Stimulated activated naive B cell treated with anti-CD40 and anti-IgM and Interleukin-4, amounts not matched to agents 10 μg/mL and 1 μg/mL and 100 μg/mL, for 72 hours (primary cell): ENCODE measurements around the gene RSPO4.

ENCODE experiments used
- ATAC-seq, 2 donors: fragments of 150-1000 bp; cut with Tn5 transposase; replicated peaks; 2 replicates each; pipeline ENCODE4 v1.10.0; 2021; ENCODE audit warnings: moderate library complexity in 1 of 2
- DNase-seq: peaks from one replicate; pipeline ENCODE4 v3.0.0; 2021
- H3K27ac Mint-ChIP-seq: one replicate; pipeline ENCODE4 v1.8.0; 2022; ENCODE audit warnings: mild to moderate bottlenecking, mixed read lengths
- H3K27me3 Mint-ChIP-seq, 2 donors: one replicate each; pipeline ENCODE4 v1.8.0; 2022; ENCODE audit warnings: mixed read lengths in 2 of 2
- H3K36me3 Mint-ChIP-seq, 2 donors: one replicate each; pipeline ENCODE4 v1.8.0; 2022; ENCODE audit warnings: mixed read lengths in 2 of 2, mild to moderate bottlenecking in 1 of 2
- H3K4me1 Mint-ChIP-seq, 2 donors: one replicate each; pipeline ENCODE4 v1.8.0; 2022; ENCODE audit warnings: mixed read lengths in 2 of 2, mild to moderate bottlenecking in 1 of 2
- H3K4me3 Mint-ChIP-seq, 2 donors: one replicate each; pipeline ENCODE4 v1.8.0; 2022; ENCODE audit warnings: mild to moderate bottlenecking in 2 of 2, mixed read lengths in 2 of 2, moderate library complexity in 1 of 2
- H3K9me3 Mint-ChIP-seq, 2 donors: one replicate each; pipeline ENCODE4 v1.8.0; 2022; ENCODE audit warnings: mixed read lengths in 2 of 2, mild to moderate bottlenecking in 1 of 2

RSPO4 gene

GRCh38 chr20:953742-954141 lies 48.4 kb downstream of the RSPO4 start:
- H3K27ac Mint-ChIP-seq, result no peak overlapping the region
- peaks cover 58 to 71% of the 10 kb centered on the region in 2 donors for H3K27me3 Mint-ChIP-seq
- no peaks in the 10 kb centered on the region for H3K36me3 Mint-ChIP-seq
- no peak overlapping the region for H3K4me3 Mint-ChIP-seq
- peaks cover 3 to 7% of the 10 kb centered on the region in 2 donors for H3K4me1 Mint-ChIP-seq
- ATAC-seq (no peak), DNase-seq (no peak)
- H3K9me3 Mint-ChIP-seq, result no peaks in the 10 kb centered on the region

GRCh38 chr20:952196-952795 lies 49.8 kb downstream of the RSPO4 start:
- H3K4me3 Mint-ChIP-seq, result no peak overlapping the region
- peaks cover 58 to 68% of the 10 kb centered on the region in 2 donors for H3K27me3 Mint-ChIP-seq

GRCh38 chr20:951384-952169 lies 50.5 kb downstream of the RSPO4 start:
- no peaks in the 10 kb centered on the region for H3K9me3 Mint-ChIP-seq
- no peaks in the 10 kb centered on the region for H3K36me3 Mint-ChIP-seq
- H3K4me3 Mint-ChIP-seq, result no peak overlapping the region
- DNase-seq (no peak), ATAC-seq (no peak)
- H3K27ac Mint-ChIP-seq, result no peak overlapping the region
- H3K27me3 Mint-ChIP-seq, result peaks cover 56 to 66% of the 10 kb centered on the region in 2 donors
- H3K4me1 Mint-ChIP-seq, result peaks cover 3 to 6% of the 10 kb centered on the region in 2 donors

More at GRCh38 chr20:952196-952795, 49.8 kb downstream of the RSPO4 start:
- no peak overlapping the region for H3K27ac Mint-ChIP-seq
- DNase-seq (no peak), ATAC-seq (no peak)
- peaks cover 3 to 7% of the 10 kb centered on the region in 2 donors for H3K4me1 Mint-ChIP-seq
- H3K36me3 Mint-ChIP-seq, result no peaks in the 10 kb centered on the region
- no peaks in the 10 kb centered on the region for H3K9me3 Mint-ChIP-seq

- H3K27me3 Mint-ChIP-seq, result peaks cover 49 to 55% of the 10 kb centered on the region in 2 donors
- no peaks in the 10 kb centered on the region for H3K36me3 Mint-ChIP-seq
- H3K27ac Mint-ChIP-seq, result no peak overlapping the region
- H3K9me3 Mint-ChIP-seq, result no peaks in the 10 kb centered on the region
- no peak overlapping the region for H3K4me3 Mint-ChIP-seq
- ATAC-seq (no peak), DNase-seq (no peak)
- no peaks in the 10 kb centered on the region for H3K4me1 Mint-ChIP-seq
These were observed 52.4 kb downstream of the RSPO4 start for GRCh38 chr20:949717-950116.

- Mint-ChIP-seq H3K27me3 (peaks cover 40 to 42% of the 10 kb centered on the region in 2 donors), H3K27ac (no peak overlapping the region), H3K4me3 (no peak overlapping the region), H3K36me3 (no peaks in the 10 kb centered on the region), H3K4me1 (no peaks in the 10 kb centered on the region), H3K9me3 (no peaks in the 10 kb centered on the region)
- ATAC-seq (no peak), DNase-seq (no peak)
These were observed 55.3 kb downstream of the RSPO4 start for GRCh38 chr20:946826-947225.

- ATAC-seq (no peak), DNase-seq (no peak)
- no peaks in the 10 kb centered on the region for H3K4me1 Mint-ChIP-seq
- no peaks in the 10 kb centered on the region for H3K36me3 Mint-ChIP-seq
- no peaks in the 10 kb centered on the region for H3K9me3 Mint-ChIP-seq
- H3K27me3 Mint-ChIP-seq, result peaks cover 40 to 46% of the 10 kb centered on the region in 2 donors
- no peak overlapping the region for H3K27ac Mint-ChIP-seq
- H3K4me3 Mint-ChIP-seq, result no peak overlapping the region
These were observed 56.3 kb downstream of the RSPO4 start for GRCh38 chr20:945841-946240.

GRCh38 chr20:944774-945410 lies 57.2 kb downstream of the RSPO4 start:
- Mint-ChIP-seq H3K27ac (no peak overlapping the region), H3K4me3 (no peak overlapping the region), H3K27me3 (peaks cover 40 to 45% of the 10 kb centered on the region in 2 donors), H3K4me1 (no peaks in the 10 kb centered on the region), H3K9me3 (no peaks in the 10 kb centered on the region), H3K36me3 (no peaks in the 10 kb centered on the region)
- DNase-seq (no peak), ATAC-seq (no peak)

- DNase-seq, result no peak
- ATAC-seq, result no peak
- Mint-ChIP-seq H3K36me3 (no peaks in the 10 kb centered on the region), H3K27me3 (peaks cover 39 to 50% of the 10 kb centered on the region in 2 donors), H3K9me3 (no peaks in the 10 kb centered on the region), H3K4me3 (no peak overlapping the region), H3K4me1 (no peaks in the 10 kb centered on the region), H3K27ac (no peak overlapping the region)
These were observed 58.0 kb downstream of the RSPO4 start for GRCh38 chr20:944148-944547.

GRCh38 chr20:942611-943010 lies 59.5 kb downstream of the RSPO4 start:
- no peaks in the 10 kb centered on the region for H3K36me3 Mint-ChIP-seq
- H3K4me3 Mint-ChIP-seq, result no peak overlapping the region
- H3K9me3 Mint-ChIP-seq, result peaks cover 0 to 3% of the 10 kb centered on the region in 2 donors

GRCh38 chr20:940926-941325 lies 61.2 kb downstream of the RSPO4 start:
- Mint-ChIP-seq H3K9me3 (peaks cover 0 to 3% of the 10 kb centered on the region in 2 donors), H3K36me3 (no peaks in the 10 kb centered on the region), H3K27ac (no peak overlapping the region), H3K4me1 (no peaks in the 10 kb centered on the region), H3K27me3 (peaks cover 27 to 40% of the 10 kb centered on the region in 2 donors), H3K4me3 (no peak overlapping the region)
- no peak for DNase-seq
- ATAC-seq, result no peak

More at GRCh38 chr20:942611-943010, 59.5 kb downstream of the RSPO4 start:
- ATAC-seq, result no peak
- no peaks in the 10 kb centered on the region for H3K4me1 Mint-ChIP-seq
- peaks cover 35 to 50% of the 10 kb centered on the region in 2 donors for H3K27me3 Mint-ChIP-seq
- H3K27ac Mint-ChIP-seq, result no peak overlapping the region
- DNase-seq, result no peak

- H3K36me3 Mint-ChIP-seq, result no peaks in the 10 kb centered on the region
- no peak for ATAC-seq
- H3K4me1 Mint-ChIP-seq, result no peaks in the 10 kb centered on the region
- no peak overlapping the region for H3K4me3 Mint-ChIP-seq
- no peak for DNase-seq
- peaks cover 28 to 41% of the 10 kb centered on the region in 2 donors for H3K27me3 Mint-ChIP-seq
- no peak overlapping the region for H3K27ac Mint-ChIP-seq
- H3K9me3 Mint-ChIP-seq, result peaks cover 0 to 3% of the 10 kb centered on the region in 2 donors
These were observed 62.5 kb downstream of the RSPO4 start for GRCh38 chr20:939606-940005.

- peaks cover 2 to 6% of the 10 kb centered on the region in 2 donors for H3K36me3 Mint-ChIP-seq
- DNase-seq (no peak), ATAC-seq (no peak)
- H3K9me3 Mint-ChIP-seq, result peaks cover 11 to 14% of the 10 kb centered on the region in 2 donors
- no peaks in the 10 kb centered on the region for H3K4me1 Mint-ChIP-seq
- peaks cover 17 to 22% of the 10 kb centered on the region in 2 donors for H3K27me3 Mint-ChIP-seq
- no peak overlapping the region for H3K4me3 Mint-ChIP-seq
- no peak overlapping the region for H3K27ac Mint-ChIP-seq
These were observed 67.8 kb downstream of the RSPO4 start for GRCh38 chr20:934186-934840.

GRCh38 chr20:933029-933428 lies 69.1 kb downstream of the RSPO4 start:
- ATAC-seq, result no peak
- Mint-ChIP-seq H3K9me3 (peaks cover 11 to 12% of the 10 kb centered on the region in 2 donors), H3K4me1 (no peaks in the 10 kb centered on the region), H3K27ac (no peak overlapping the region), H3K27me3 (peaks cover 12 to 14% of the 10 kb centered on the region in 2 donors), H3K4me3 (no peak overlapping the region), H3K36me3 (peaks cover 2 to 6% of the 10 kb centered on the region in 2 donors)
- DNase-seq, result no peak

GRCh38 chr20:931401-931800 lies 70.7 kb downstream of the RSPO4 start:
- Mint-ChIP-seq H3K4me1 (no peaks in the 10 kb centered on the region), H3K27ac (no peak overlapping the region), H3K27me3 (peaks cover 19 to 27% of the 10 kb centered on the region in 2 donors), H3K4me3 (no peak overlapping the region), H3K9me3 (peaks cover 10 to 11% of the 10 kb centered on the region in 2 donors), H3K36me3 (peaks cover 2 to 6% of the 10 kb centered on the region in 2 donors)
- ATAC-seq (no peak), DNase-seq (no peak)
